ENCODE data around the gene CARD8.
"Not testable (repeated sequence)": the region's sequence is repeated elsewhere in the genome, so short reads cannot be mapped to it uniquely, and the experiment has no call there.

Gene CARD8

DNA sequence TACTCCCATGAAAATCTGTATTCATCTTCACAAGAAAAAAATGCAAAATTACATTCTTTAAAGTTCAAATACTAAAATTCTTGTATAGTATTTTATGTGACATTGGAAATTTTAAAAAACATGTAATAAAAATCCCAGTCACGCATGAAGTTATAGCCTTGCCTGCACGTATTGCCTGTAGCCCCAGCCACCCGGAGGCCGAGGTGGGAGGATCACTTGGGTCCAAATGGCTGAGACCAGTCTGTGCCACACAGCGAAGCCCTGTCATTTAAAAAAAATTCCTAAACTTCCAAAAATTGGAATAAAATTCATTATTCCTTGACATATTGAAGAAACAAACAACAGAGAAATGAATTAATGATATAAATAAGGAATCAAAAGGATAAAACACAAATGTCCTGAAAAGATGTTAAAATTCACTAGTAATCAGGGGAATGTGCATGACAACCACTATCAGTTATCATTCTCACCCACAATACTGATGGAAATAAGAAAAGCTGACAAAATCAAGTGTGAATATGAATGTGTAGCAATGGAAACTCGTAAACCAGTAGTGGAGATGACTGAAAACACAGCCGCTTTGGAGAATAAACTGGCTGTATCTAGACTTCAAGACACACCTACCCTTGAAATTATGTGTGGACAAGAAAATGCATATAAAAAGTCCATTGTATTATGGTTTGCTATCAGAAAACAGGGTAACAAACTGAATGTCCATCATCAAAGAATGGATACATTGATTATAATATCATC, 7.5 kb downstream of the CARD8 start:
- no peak overlapping the region for H3K4me3 ChIP-seq (ENCODE audit: control insufficient read depth, low read depth, low read length)
- no peak for DNase-seq (ENCODE audit: low read depth)

DNA sequence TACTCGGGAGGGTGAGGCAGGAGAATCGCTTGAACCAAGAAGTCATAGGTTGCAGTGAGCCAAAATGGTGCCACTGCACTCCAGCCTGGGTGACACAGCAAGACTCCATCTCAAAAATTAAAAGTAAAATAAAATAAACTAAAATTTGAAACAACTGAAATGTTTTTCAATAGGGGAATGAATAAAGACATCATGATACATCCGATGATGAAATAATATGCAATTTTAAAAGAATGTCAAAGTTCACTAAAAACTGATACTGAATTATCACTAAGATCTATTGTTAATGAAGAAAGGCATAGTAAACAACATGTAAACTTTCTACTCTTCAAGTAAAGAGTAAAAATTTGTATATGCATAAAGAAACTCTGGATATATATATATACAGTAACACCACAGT, 8.5 kb downstream of the CARD8 start:
- H3K4me3 ChIP-seq (ENCODE audit: control insufficient read depth, low read depth, low read length) = no peak overlapping the region
- TF ChIP-seq, protein P1, sequence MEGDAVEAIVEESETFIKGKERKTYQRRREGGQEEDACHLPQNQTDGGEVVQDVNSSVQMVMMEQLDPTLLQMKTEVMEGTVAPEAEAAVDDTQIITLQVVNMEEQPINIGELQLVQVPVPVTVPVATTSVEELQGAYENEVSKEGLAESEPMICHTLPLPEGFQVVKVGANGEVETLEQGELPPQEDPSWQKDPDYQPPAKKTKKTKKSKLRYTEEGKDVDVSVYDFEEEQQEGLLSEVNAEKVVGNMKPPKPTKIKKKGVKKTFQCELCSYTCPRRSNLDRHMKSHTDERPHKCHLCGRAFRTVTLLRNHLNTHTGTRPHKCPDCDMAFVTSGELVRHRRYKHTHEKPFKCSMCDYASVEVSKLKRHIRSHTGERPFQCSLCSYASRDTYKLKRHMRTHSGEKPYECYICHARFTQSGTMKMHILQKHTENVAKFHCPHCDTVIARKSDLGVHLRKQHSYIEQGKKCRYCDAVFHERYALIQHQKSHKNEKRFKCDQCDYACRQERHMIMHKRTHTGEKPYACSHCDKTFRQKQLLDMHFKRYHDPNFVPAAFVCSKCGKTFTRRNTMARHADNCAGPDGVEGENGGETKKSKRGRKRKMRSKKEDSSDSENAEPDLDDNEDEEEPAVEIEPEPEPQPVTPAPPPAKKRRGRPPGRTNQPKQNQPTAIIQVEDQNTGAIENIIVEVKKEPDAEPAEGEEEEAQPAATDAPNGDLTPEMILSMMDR (conservative IDR thresholded peaks at IDR 0.05; ENCODE audit: control insufficient read depth, insufficient read depth, low read depth, low read length) = no peak
- no peak for DNase-seq (ENCODE audit: low read depth)

More for the DNA sequence above, 7.5 kb downstream of the CARD8 start:
- TF ChIP-seq, protein P1 (conservative IDR thresholded peaks at IDR 0.05; ENCODE audit: control insufficient read depth, insufficient read depth, low read depth, low read length) = no peak

DNA sequence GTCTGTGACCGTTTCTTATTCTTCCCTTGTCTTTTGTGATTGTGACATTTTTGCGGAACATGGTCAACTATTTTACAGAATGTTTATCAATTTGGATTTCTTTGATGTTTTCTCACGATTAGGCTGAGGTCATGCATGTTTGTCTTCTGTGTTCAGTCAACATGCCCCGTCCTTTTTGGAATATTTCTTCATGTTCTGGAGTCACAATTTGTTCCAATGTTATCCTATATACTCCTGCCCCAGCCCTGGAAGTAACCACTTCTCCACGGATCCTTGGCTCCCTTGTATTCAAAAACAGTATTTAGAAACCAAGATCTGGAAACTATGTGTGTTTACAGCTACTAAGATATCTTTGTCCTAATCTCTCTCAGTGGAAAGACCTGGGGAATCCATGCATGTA, 9.6 kb downstream of the CARD8 start:
- H3K4me3 ChIP-seq (ENCODE audit: control insufficient read depth, low read depth, low read length) = no peak overlapping the region
- DNase-seq (ENCODE audit: low read depth) = no peak
- TF ChIP-seq, protein P1 (conservative IDR thresholded peaks at IDR 0.05; ENCODE audit: control insufficient read depth, insufficient read depth, low read depth, low read length) = no peak

DNA sequence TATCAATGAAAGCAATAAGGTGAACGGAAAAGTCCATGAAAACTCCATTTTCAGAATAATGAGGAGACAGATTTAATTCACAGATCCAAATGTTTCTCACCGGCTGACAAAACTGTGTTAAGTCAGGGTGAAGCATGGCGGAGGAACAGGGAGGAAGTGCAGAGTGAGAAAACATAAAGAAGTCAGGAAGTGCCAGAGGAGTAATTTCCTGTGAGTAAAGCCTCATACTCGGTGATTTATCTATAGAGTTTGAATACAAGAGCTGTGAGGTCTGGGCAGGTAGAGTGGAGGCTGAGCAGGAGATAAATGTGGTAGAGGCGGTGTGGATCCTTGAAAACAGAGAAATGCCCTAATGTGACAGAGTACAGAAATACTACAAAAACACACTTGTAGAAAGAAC, 11.4 kb downstream of the CARD8 start:
- no peak for DNase-seq (ENCODE audit: low read depth)
- TF ChIP-seq, protein P1 (conservative IDR thresholded peaks at IDR 0.05; ENCODE audit: control insufficient read depth, insufficient read depth, low read depth, low read length) = no peak
- no peak overlapping the region for H3K4me3 ChIP-seq (ENCODE audit: control insufficient read depth, low read depth, low read length)

GRCh38 chr19:48241771-48242170, 13.9 kb downstream of the CARD8 start:
- DNase-seq (ENCODE audit: low read depth); H3K4me3 ChIP-seq (ENCODE audit: control insufficient read depth, low read depth, low read length): not testable (repeated sequence)

- TF ChIP-seq, protein P1 (conservative IDR thresholded peaks at IDR 0.05; ENCODE audit: control insufficient read depth, insufficient read depth, low read depth, low read length) = no peak
- no peak overlapping the region for H3K4me3 ChIP-seq (ENCODE audit: control insufficient read depth, low read depth, low read length)
- DNase-seq (ENCODE audit: low read depth) = peak; percentile 30
Measured at GRCh38 chr19:48239582-48240141, 16.1 kb downstream of the CARD8 start.

GRCh38 chr19:48239120-48239519, 16.6 kb downstream of the CARD8 start:
- TF ChIP-seq, protein P1 (conservative IDR thresholded peaks at IDR 0.05; ENCODE audit: control insufficient read depth, insufficient read depth, low read depth, low read length) = no peak
- no peak for DNase-seq (ENCODE audit: low read depth)

More at GRCh38 chr19:48239120-48239519, 16.6 kb downstream of the CARD8 start:
- no peak overlapping the region for H3K4me3 ChIP-seq (ENCODE audit: control insufficient read depth, low read depth, low read length)
